Panc1 (cell line): ENCODE measurements around the gene HNRNPCL1. TPM values are rescaled to one million over a fixed set of nuclear protein-coding genes. Genes with fewer than 3 reads are reported as not detected.

Experiments
- ATAC-seq: fragments of 200-7000 bp; cut with Tn5 transposase; 2 replicates; pipeline ENCODE4 v1.9.1; 2020; ENCODE audit warnings: mild to moderate bottlenecking, moderate library complexity
- BruUV-seq: library from RNA; stranded (reverse); fragments of 400-500 nt; replicated peaks from 2 replicates; lab custom pipeline; 2021; lab: Mats Ljungman, UMichigan
- CTCF ChIA-PET: fragments of 300-600 bp; sonication (Branson Sonifier 250); formaldehyde crosslinking; loops from one replicate; lab custom pipeline; 2022; ENCODE audit warnings: antibody characterized with exemption; lab: Charles Lee
- POLR2A ChIA-PET: fragments of 300-600 bp; sonication (Branson Sonifier 250); formaldehyde crosslinking; loops from one replicate; lab custom pipeline; 2022; ENCODE audit warnings: antibody characterized with exemption; lab: Charles Lee
- DNase-seq: peaks from one replicate; pipeline ENCODE4 v3.0.0-alpha.2; 2010; ENCODE audit warnings: low read depth, low spot score
- H3K27ac ChIP-seq: 2 replicates; pipeline ENCODE4 v1.5.1; 2011; ENCODE audit warnings: mild to moderate bottlenecking, low read length, inconsistent platforms
- H3K27me3 ChIP-seq: fragments of 200-500 bp; sonication (Bioruptor generic); 2 replicates; pipeline ENCODE4 v1.6.0; 2014; ENCODE audit warnings: low read length, inconsistent platforms; ENCODE audit not compliant: control insufficient read depth, insufficient read depth
- H3K36me3 ChIP-seq: fragments of 200-500 bp; sonication (Bioruptor generic); 2 replicates; pipeline ENCODE4 v1.5.1; 2014; ENCODE audit warnings: inconsistent platforms, mild to moderate bottlenecking, low read length, moderate library complexity; ENCODE audit not compliant: control insufficient read depth, insufficient read depth
- H3K4me1 ChIP-seq: 2 replicates; pipeline ENCODE4 v1.5.1; 2011; ENCODE audit warnings: inconsistent platforms, mild to moderate bottlenecking, low read length, moderate library complexity; ENCODE audit not compliant: control insufficient read depth, insufficient read depth
- H3K4me3 ChIP-seq, 2 experiments: 2 replicates each; pipeline ENCODE4 v1.5.1; 2011 to 2012; ENCODE audit warnings: low read depth in 2 of 2, low read length in 2 of 2, mild to moderate bottlenecking in 2 of 2, inconsistent platforms in 1 of 2, moderate library complexity in 1 of 2
- H3K9me3 ChIP-seq: fragments of 200-500 bp; sonication (Bioruptor generic); 2 replicates; pipeline ENCODE4 v1.5.1; 2014; ENCODE audit warnings: low read depth, mild to moderate bottlenecking, inconsistent platforms, low read length, moderate library complexity; ENCODE audit not compliant: control insufficient read depth, insufficient read depth
- POLR2AphosphoS5 ChIP-seq: IDR thresholded peaks from 2 replicates; pipeline ENCODE4 v1.6.1; 2012; ENCODE audit warnings: mild to moderate bottlenecking, low read depth, low read length, moderate library complexity
- REST ChIP-seq, 2 experiments: IDR thresholded peaks; 2 replicates each; pipeline ENCODE4 v1.6.1; 2011 to 2012; ENCODE audit warnings: low read depth in 2 of 2, control low read depth in 1 of 2, low read length in 1 of 2, mild to moderate bottlenecking in 1 of 2, moderate library complexity in 1 of 2; ENCODE audit not compliant: insufficient read depth in 1 of 2
- SIN3A ChIP-seq: IDR thresholded peaks from 2 replicates; pipeline ENCODE4 v1.6.1; 2012; ENCODE audit warnings: low read depth, mild to moderate bottlenecking, low read length, moderate library complexity, borderline replicate concordance; ENCODE audit not compliant: insufficient read depth
- TCF7L2 ChIP-seq: IDR thresholded peaks from 2 replicates; pipeline ENCODE4 v1.6.1; 2011; ENCODE audit warnings: mild to moderate bottlenecking, low read depth, low read length, inconsistent platforms
- in situ Hi-C: cut with HindIII; loops from 2 replicates; pipeline ENCODE4 v1.10.0; 2016; ENCODE audit warnings: low sequenced_read_pairs, low pct_unique_long_range_greater_than_20kb
- intact Hi-C: fragments of 100-400 bp; cut with micrococcal nuclease; formaldehyde crosslinking; loops from one replicate; pipeline ENCODE4 v1.10.0; 2022; ENCODE audit not compliant: unreplicated experiment
- total RNA-seq: library from RNA; stranded (reverse); gene quantifications from one replicate; pipeline ENCODE4 v1.2.1, GENCODE V29; 2021; ENCODE audit not compliant: unreplicated experiment
- TF ChIP-seq, protein P1 (sequence below): fragments of 450-650 bp; IDR thresholded peaks from 2 replicates; pipeline ENCODE4 v1.5.1; 2017; ENCODE audit warnings: mild to moderate bottlenecking

Gene HNRNPCL1
- total RNA-seq, 1 experiment from 2014 or later: not detected

GRCh38 chr1:12811409-12811784 lies 37.1 kb downstream of the HNRNPCL1 start:
- H3K9me3 ChIP-seq: no peaks in the 10 kb centered on the region
- H3K27ac ChIP-seq: no peak overlapping the region
- intact Hi-C loops (no loop called here), in situ Hi-C loops (no loop called here)
- ATAC-seq: no peak
- DNase-seq: no peak
- TF ChIP-seq REST (IDR thresholded peaks at IDR 0.05; ENCODE audit: insufficient read depth in 1 of 2, low read depth in 2 of 2, low read length in 1 of 2) (no peak), POLR2AphosphoS5 (no peak)
- POLR2A ChIA-PET: no interaction called here
- H3K27me3 ChIP-seq: no peaks in the 10 kb centered on the region
- no peaks in the 10 kb centered on the region for H3K36me3 ChIP-seq
- no peaks in the 10 kb centered on the region for H3K4me1 ChIP-seq
- H3K4me3 ChIP-seq: no peak overlapping the region
- CTCF ChIA-PET: no interaction called here
- no TSS peak for BruUV-seq

DNA sequence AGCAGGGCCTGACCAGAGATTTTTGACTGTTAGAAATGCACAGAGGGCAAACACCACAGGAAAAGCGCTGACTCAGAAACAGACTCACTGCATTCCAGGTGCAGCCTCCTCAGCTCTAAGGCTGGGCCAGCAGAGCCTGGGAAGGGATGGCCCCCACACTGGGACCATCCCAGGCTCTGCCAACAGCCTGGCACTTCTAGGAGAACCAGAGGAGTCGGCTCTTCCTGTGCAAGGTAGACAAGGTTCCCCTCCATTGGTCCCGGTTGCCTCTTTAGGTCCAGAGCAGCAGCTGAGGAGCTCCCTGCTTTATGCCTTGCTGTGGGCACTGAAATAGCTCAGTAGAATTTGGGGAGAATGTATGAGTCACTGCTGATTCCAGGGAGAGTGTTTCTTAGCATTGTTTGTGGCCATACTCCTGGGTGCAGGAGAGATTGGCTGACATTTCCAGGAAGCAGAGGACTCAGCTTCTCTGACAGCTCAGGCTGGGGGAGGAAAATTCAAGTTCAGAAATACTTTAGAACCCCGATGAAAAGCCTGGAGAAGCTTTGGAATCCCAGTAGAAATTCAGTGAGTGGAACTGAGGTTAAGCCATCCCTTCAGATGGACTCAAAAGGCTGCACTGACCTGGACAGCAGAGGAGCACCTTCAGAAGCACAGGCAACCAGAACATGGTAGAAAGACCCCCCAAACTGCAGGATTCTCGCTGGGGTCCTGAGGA lies 37.7 kb downstream of the HNRNPCL1 start:
- CTCF ChIA-PET: no interaction called here
- intact Hi-C loops (no loop called here), in situ Hi-C loops (no loop called here)
- no TSS peak for BruUV-seq
- DNase-seq (no peak), ATAC-seq (no peak)
- no peaks in the 10 kb centered on the region for H3K36me3 ChIP-seq
- H3K4me3 ChIP-seq: no peak overlapping the region
- POLR2A ChIA-PET: no interaction called here
- no peak overlapping the region for H3K27ac ChIP-seq
- no peaks in the 10 kb centered on the region; the same call in 1 of the 2 replicates for H3K27me3 ChIP-seq
- no peaks in the 10 kb centered on the region for H3K9me3 ChIP-seq
- no peaks in the 10 kb centered on the region for H3K4me1 ChIP-seq
- TF ChIP-seq POLR2AphosphoS5: no peak
- TF ChIP-seq, protein P1, sequence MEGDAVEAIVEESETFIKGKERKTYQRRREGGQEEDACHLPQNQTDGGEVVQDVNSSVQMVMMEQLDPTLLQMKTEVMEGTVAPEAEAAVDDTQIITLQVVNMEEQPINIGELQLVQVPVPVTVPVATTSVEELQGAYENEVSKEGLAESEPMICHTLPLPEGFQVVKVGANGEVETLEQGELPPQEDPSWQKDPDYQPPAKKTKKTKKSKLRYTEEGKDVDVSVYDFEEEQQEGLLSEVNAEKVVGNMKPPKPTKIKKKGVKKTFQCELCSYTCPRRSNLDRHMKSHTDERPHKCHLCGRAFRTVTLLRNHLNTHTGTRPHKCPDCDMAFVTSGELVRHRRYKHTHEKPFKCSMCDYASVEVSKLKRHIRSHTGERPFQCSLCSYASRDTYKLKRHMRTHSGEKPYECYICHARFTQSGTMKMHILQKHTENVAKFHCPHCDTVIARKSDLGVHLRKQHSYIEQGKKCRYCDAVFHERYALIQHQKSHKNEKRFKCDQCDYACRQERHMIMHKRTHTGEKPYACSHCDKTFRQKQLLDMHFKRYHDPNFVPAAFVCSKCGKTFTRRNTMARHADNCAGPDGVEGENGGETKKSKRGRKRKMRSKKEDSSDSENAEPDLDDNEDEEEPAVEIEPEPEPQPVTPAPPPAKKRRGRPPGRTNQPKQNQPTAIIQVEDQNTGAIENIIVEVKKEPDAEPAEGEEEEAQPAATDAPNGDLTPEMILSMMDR: no peak
- no peak for TF ChIP-seq REST (IDR thresholded peaks at IDR 0.05; ENCODE audit: insufficient read depth in 1 of 2, low read depth in 2 of 2, low read length in 1 of 2)
- no peak for TF ChIP-seq TCF7L2
- TF ChIP-seq SIN3A: no peak
